GM23338 (cell line): ENCODE data around the gene CTDNEP1. TPM values are rescaled to one million over a fixed set of nuclear protein-coding genes. Genes with fewer than 3 reads are reported as not detected.

Experiments used
- ATAC-seq: fragments of 200-7000 bp; cut with Tn5 transposase; 3 replicates; pipeline ENCODE4 v1.9.1; 2020
- DNase-seq: peaks from one replicate; pipeline ENCODE4 v3.0.0-alpha.2; 2015; ENCODE audit warnings: low spot score
- H2AFZ ChIP-seq: fragments of 200-600 bp; sonication (generic); 2 replicates; pipeline ENCODE4 v1.8.0; 2016; ENCODE audit warnings: antibody characterized with exemption, mild to moderate bottlenecking, moderate library complexity
- H3F3A ChIP-seq: fragments of 200-600 bp; sonication (generic); replicated peaks from 2 replicates; pipeline ENCODE4 v1.8.0; 2017; ENCODE audit warnings: antibody characterized with exemption, mixed run types, low read depth
- H3K27ac ChIP-seq: fragments of 200-600 bp; sonication (generic); 2 replicates; pipeline ENCODE4 v1.6.1; 2016; ENCODE audit warnings: low read depth
- H3K27me3 ChIP-seq: fragments of 200-600 bp; sonication (generic); 2 replicates; pipeline ENCODE4 v1.8.0; 2016; ENCODE audit warnings: mild to moderate bottlenecking, mixed run types, moderate library complexity; ENCODE audit not compliant: insufficient read depth
- H3K36me3 ChIP-seq: fragments of 200-600 bp; sonication (generic); 2 replicates; pipeline ENCODE4 v1.8.0; 2016; ENCODE audit warnings: mild to moderate bottlenecking; ENCODE audit not compliant: insufficient read depth
- H3K4me1 ChIP-seq: fragments of 200-600 bp; sonication (generic); 2 replicates; pipeline ENCODE4 v1.8.0; 2016; ENCODE audit warnings: mild to moderate bottlenecking, moderate library complexity; ENCODE audit not compliant: insufficient read depth
- H3K4me2 ChIP-seq: fragments of 200-600 bp; sonication (generic); 2 replicates; pipeline ENCODE4 v1.7.1; 2017; ENCODE audit warnings: mixed run types
- H3K4me3 ChIP-seq: fragments of 200-600 bp; sonication (generic); 2 replicates; pipeline ENCODE4 v1.6.1; 2016; ENCODE audit warnings: mixed run types
- H3K79me2 ChIP-seq: fragments of 200-600 bp; sonication (generic); replicated peaks from 2 replicates; pipeline ENCODE4 v1.8.0; 2017; ENCODE audit warnings: mild to moderate bottlenecking; ENCODE audit not compliant: insufficient read depth
- H3K9me2 ChIP-seq: fragments of 200-600 bp; sonication (generic); 2 replicates; pipeline ENCODE4 v1.8.0; 2017; ENCODE audit not compliant: insufficient read depth
- H4K20me1 ChIP-seq: fragments of 200-600 bp; sonication (generic); replicated peaks from 2 replicates; pipeline ENCODE4 v1.8.0; 2017; ENCODE audit warnings: mild to moderate bottlenecking; ENCODE audit not compliant: insufficient read depth
- H3K27ac Mint-ChIP-seq: 2 replicates; pipeline ENCODE4 v1.8.0; 2020; ENCODE audit warnings: inconsistent platforms, mild to moderate bottlenecking, moderate library complexity, mixed read lengths
- H3K27me3 Mint-ChIP-seq: 3 replicates; pipeline ENCODE4 v1.8.0; 2022; ENCODE audit warnings: low read depth, mild to moderate bottlenecking, moderate library complexity, mixed read lengths, inconsistent platforms; ENCODE audit not compliant: insufficient read depth, poor library complexity
- H3K36me3 Mint-ChIP-seq: 3 replicates; pipeline ENCODE4 v1.8.0; 2021; ENCODE audit warnings: low read depth, mild to moderate bottlenecking, inconsistent platforms, moderate library complexity, mixed read lengths
- H3K4me1 Mint-ChIP-seq: 3 replicates; pipeline ENCODE4 v1.8.0; 2020; ENCODE audit warnings: mild to moderate bottlenecking, inconsistent platforms, mixed read lengths
- H3K4me3 Mint-ChIP-seq: 3 replicates; pipeline ENCODE4 v1.8.0; 2021; ENCODE audit warnings: moderate library complexity, mild to moderate bottlenecking, inconsistent platforms, mixed read lengths
- H3K9me3 Mint-ChIP-seq: 3 replicates; pipeline ENCODE4 v1.8.0; 2020; ENCODE audit warnings: moderate library complexity, mild to moderate bottlenecking, inconsistent platforms, mixed read lengths
- CREB1 ChIP-seq: fragments of 250-450 bp; sonication (Bioruptor Pico); IDR thresholded peaks from 2 replicates; pipeline ENCODE4 v1.5.0; 2020; ENCODE audit warnings: low read depth, mild to moderate bottlenecking, moderate library complexity
- ETS1 ChIP-seq: IDR thresholded peaks from 2 replicates; pipeline ENCODE4 v1.6.1; 2016; ENCODE audit warnings: antibody characterized with exemption
- EZH2phosphoT487 ChIP-seq: fragments of 200-600 bp; sonication (generic); IDR thresholded peaks from one replicate; pipeline ENCODE4 v1.8.1; 2018; ENCODE audit warnings: antibody characterized with exemption; ENCODE audit not compliant: unreplicated experiment
- JUNB ChIP-seq: IDR thresholded peaks from one replicate; pipeline ENCODE4 v1.6.1; 2016; ENCODE audit warnings: antibody characterized with exemption; ENCODE audit not compliant: unreplicated experiment
- POLR2AphosphoS5 ChIP-seq: IDR thresholded peaks from 2 replicates; pipeline ENCODE4 v1.6.1; 2016; ENCODE audit warnings: antibody characterized with exemption, low read depth
- REST ChIP-seq: IDR thresholded peaks from one replicate; pipeline ENCODE4 v1.6.1; 2018; ENCODE audit warnings: antibody characterized with exemption; ENCODE audit not compliant: unreplicated experiment
- ZNF114 ChIP-seq: fragments of 250-450 bp; sonication (Bioruptor Pico); IDR thresholded peaks from 2 replicates; pipeline ENCODE4 v1.5.0; 2020; ENCODE audit warnings: mild to moderate bottlenecking, moderate library complexity
- ZNF331 ChIP-seq: fragments of 250-450 bp; sonication (Bioruptor Pico); IDR thresholded peaks from 2 replicates; pipeline ENCODE4 v1.5.0; 2020; ENCODE audit warnings: low read depth, mild to moderate bottlenecking, moderate library complexity
- ZNF462 ChIP-seq: fragments of 250-450 bp; sonication (Bioruptor Pico); IDR thresholded peaks from 2 replicates; pipeline ENCODE4 v1.5.0; 2020; ENCODE audit warnings: mild to moderate bottlenecking, moderate library complexity
- polyA plus RNA-seq: library from polyadenylated mRNA; unstranded; fragments of >200 nt; fragmentation: Nextera tagmentation; extraction: Ambion mirVana; gene quantifications from 2 replicates; pipeline ENCODE4 v1.2.1, GENCODE V29; 2016
- total RNA-seq: library from RNA; depleted of rRNA; stranded (reverse); fragments of >200 nt; shearing (Covaris generic); gene quantifications from 2 replicates; pipeline ENCODE4 v1.2.3, GENCODE V29; 2014

CTDNEP1 gene
- total and polyA plus RNA-seq, 2 experiments from 2014 or later, result 48.1 to 93.4 TPM

GRCh38 chr17:7292729-7293128 lies 41.2 kb upstream of the CTDNEP1 start (continued):
- no peak for TF ChIP-seq ZNF462
- no peak for TF ChIP-seq JUNB
- no peak for TF ChIP-seq ZNF331 (CRISPR knock-in tag)
- TF ChIP-seq CREB1 (CRISPR knock-in tag), result no peak

GRCh38 chr17:7292194-7292593 lies 40.7 kb upstream of the CTDNEP1 start:
- Histone ChIP-seq H2AFZ (no peak overlapping the region), H3K79me2 (no peaks in the 10 kb centered on the region), H3K27me3 (peaks cover 18% of the 10 kb centered on the region), H3K4me2 (0 out of 2 replicates have a peak overlapping the region, but pooled peaks have one; percentile 17), H3K27ac (no peak overlapping the region), H3F3A (peaks cover 23% of the 10 kb centered on the region), H3K4me3 (no peak overlapping the region), H4K20me1 (peaks cover 4% of the 10 kb centered on the region; the same call in 1 of the 2 replicates), H3K4me1 (peaks cover 21% of the 10 kb centered on the region), H3K36me3 (no peaks in the 10 kb centered on the region), H3K9me2 (no peaks in the 10 kb centered on the region)
- Mint-ChIP-seq H3K4me1 (peaks cover 37% of the 10 kb centered on the region), H3K4me3 (no peak overlapping the region), H3K36me3 (peaks cover 11% of the 10 kb centered on the region; the same call in 2 of the 3 replicates), H3K27me3 (peaks cover 32% of the 10 kb centered on the region), H3K9me3 (peaks cover 9% of the 10 kb centered on the region; the same call in 1 of the 3 replicates), H3K27ac (no peak overlapping the region)
- DNase-seq (no peak), ATAC-seq (no peak)
- TF ChIP-seq REST (no peak), ZNF114 (no peak), ETS1 (no peak), EZH2phosphoT487 (no peak), CREB1 (CRISPR knock-in tag) (no peak), POLR2AphosphoS5 (no peak; the same call in 1 of the 2 replicates)
